T47D (cell line): Measurements from ENCODE around the gene LRRC75B.
A peak's percentile ranks its signal among the peaks of the same experiment; 100 is the strongest.
"Not testable (repeated sequence)": the region's sequence is repeated elsewhere in the genome, so short reads cannot be mapped to it uniquely, and the experiment has no call there.

Source experiments
- DNase-seq, 2 experiments: peaks; one replicate each; pipeline versions ENCODE4 v3.0.0 to v3.0.0-alpha.2; 2011 to 2012; ENCODE audit warnings: low read depth in 1 of 2, low spot score in 1 of 2
- JUND ChIP-seq: IDR thresholded peaks from 2 replicates; pipeline ENCODE4 v1.6.1; 2012; ENCODE audit warnings: low read depth
- in situ Hi-C: cut with HindIII; loops from 2 replicates; pipeline ENCODE4 v1.10.0; 2016; ENCODE audit warnings: low sequenced_read_pairs, low pct_unique_long_range_greater_than_20kb

LRRC75B gene, protein sequence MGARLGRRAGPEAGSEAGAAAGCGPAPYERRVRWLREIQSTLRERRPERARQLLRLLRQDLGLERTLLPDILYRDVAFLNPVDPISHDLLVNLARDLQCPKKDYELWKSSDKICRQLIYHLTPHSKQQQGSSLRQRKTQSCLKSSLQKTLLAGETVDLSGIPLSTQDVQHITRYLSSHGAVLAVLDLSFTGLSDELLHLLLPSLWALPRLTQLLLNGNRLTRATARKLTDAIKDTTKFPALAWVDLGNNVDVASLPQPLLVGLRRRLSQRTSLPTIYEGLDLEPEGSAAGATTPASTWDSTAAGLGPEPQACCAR

DNA sequence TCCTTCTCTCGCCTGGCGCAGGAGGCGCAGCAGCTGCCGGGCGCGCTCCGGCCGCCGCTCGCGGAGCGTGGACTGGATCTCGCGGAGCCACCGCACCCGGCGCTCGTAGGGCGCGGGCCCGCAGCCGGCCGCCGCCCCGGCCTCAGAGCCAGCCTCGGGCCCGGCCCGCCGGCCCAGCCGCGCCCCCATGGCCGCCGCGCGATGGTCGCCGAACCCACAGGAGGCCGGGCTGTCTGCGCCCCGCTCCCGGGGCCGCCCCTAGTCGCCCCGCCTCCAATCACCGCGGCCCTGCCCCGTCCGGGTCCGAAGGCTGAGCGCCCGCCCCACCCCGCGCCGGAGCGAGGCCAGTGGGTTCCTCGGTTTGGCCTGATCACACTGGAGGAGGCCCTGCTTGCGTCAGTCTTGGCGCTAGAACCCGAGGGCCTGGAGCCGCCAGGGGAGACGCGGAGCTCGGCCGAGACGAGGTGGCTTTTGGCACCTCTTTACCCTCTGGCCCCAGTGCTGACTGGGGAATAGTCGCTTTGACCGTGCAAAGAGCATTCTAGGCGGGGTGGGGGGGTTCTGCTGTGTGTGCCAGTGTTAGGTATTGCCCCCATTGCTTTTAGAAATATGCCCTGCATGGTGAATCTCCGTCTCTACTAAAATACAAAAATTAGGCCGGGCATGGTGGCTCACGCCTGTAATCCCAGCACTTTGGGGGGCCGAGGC is at the start of gene LRRC75B:
TSS of gene LRRC75B (minus strand) at position 223 of the 708 bp plus-strand sequence. CDS start at position 189, 34 bp downstream.
- peak; percentile 90 to 91 for DNase-seq
- TF ChIP-seq JUND, result no peak
- in situ Hi-C loops, result no loop called here

DNA sequence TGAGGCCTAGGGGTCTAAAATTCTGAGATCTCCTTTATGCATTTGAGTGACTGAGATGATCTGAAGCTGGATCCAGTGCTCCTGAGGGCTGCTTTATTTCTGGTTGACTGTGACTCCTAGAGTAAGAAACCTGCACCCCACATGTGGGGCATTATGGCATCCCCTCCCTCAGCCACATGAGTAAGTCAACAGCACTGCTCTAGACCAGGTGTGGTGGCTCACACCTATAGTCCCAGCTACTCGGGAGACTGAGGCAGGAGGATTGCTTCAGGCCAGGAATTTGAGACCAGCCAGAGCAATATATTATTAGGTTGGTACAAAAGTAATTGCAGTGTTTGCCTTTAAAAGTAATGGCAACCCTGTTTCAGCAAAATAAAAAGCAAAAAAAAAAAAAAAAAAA is 49.4 kb upstream of the LRRC75B start:
- in situ Hi-C loops, DNase-seq: not testable (repeated sequence)

DNA sequence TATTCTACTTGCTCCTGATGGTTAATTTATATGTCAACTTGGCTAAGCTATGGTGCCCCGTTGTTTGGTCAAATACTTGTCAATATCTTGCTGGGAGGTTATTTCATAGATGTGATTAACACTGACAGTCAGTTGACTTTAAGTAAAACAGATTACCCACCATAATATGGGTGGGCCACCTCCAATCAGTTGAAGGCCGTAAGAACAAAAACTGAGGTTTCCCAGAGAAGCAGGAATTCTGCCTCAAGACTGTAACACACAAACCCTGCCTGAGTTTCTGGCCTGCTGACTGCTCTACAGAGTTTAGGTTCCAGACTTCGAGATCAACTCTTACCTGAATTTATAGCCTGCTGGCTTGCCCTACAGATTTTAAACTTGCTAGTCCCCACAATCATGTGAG is 43.6 kb upstream of the LRRC75B start:
- in situ Hi-C loops, DNase-seq: not testable (repeated sequence)

DNA sequence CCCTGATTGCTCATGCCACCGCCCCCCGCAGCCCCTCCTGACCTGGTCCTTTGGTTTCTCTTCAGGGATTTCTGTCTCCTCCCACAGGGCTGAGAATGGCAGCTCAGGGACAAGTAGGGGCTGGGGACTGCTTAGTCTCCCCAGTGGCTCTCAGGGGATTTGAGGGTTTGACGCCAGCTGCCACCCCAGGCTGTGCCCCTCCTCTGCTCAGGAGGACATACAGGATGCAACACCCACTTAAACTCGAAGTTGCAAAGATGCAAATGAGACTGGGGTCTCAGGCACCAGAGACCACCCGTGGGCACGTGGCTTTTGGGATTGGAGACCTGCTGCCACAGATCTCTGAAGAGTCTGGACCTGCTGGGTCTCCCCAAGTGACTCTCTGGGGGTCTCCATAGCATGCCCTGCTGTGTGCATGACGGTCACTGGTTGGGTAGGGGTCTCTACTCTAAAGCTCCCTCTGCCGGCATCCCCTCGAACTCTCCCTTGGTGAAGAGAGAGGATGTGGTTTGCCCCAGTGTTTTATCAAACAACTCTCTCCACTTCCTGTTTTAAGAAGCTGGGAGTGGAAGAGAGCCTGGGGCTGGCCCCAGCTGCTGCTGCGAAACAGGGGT is 42.0 kb upstream of the LRRC75B start:
- in situ Hi-C loops, DNase-seq: not testable (repeated sequence)

DNA sequence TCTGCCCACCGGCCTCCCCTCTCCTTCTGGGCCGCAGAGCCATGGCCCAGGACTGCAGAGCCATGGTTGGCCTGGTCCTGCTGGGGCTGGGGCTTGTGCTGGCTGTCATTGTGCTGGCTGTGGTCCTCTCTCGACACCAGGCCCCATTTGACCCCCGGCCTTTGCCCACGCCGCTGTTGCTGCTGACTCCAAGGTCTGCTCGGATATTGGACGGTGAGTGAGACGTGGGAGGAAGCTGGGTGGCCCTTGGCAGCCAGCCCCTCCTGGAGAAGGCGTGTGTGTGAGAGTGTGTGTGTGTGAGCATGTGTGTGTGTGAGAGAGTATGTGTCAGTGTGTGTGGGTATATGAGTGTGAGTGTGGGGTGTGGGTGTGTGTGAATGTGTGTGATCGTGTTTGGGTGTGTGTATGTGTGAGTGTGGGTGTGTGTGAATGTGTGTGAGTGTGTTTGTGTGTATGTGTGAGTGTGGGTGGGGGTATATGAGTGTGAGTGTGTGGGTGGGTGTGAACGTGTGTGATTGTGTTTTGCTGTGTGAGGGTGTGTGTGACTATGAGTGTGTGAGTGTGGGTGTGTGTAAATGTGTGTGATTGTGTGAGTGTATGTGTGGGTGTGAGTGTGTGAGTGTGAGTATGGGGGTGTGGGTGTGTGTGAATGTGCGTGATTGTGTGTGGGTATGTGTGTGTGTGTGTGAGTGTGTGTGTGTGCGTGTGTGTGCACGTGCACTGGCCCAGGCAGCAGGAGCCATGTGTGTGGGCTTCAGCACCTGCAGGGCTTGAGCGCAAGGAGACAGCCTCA is 40.6 kb upstream of the LRRC75B start:
- DNase-seq, in situ Hi-C loops: not testable (repeated sequence)

DNA sequence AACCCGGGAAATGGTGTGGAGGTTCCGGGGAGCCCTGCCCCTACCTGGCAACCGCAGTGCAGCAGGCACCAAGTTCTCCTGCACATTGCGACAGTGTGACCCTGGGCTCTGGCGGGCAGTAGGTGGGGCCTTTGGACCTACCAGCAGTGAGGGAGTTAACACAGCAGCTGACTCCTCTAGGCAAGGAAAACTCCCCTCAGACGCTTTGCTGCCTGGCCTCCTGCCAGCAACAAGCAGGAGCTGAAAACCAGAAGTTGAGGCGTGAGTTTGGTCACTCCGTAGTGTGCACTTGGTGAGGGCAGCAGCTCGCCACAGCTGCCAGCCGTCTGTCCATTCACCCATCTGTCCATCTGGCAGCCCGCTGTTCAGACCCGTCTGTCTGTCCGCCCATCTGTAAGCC is 39.8 kb upstream of the LRRC75B start:
- in situ Hi-C loops, DNase-seq: not testable (repeated sequence)

DNA sequence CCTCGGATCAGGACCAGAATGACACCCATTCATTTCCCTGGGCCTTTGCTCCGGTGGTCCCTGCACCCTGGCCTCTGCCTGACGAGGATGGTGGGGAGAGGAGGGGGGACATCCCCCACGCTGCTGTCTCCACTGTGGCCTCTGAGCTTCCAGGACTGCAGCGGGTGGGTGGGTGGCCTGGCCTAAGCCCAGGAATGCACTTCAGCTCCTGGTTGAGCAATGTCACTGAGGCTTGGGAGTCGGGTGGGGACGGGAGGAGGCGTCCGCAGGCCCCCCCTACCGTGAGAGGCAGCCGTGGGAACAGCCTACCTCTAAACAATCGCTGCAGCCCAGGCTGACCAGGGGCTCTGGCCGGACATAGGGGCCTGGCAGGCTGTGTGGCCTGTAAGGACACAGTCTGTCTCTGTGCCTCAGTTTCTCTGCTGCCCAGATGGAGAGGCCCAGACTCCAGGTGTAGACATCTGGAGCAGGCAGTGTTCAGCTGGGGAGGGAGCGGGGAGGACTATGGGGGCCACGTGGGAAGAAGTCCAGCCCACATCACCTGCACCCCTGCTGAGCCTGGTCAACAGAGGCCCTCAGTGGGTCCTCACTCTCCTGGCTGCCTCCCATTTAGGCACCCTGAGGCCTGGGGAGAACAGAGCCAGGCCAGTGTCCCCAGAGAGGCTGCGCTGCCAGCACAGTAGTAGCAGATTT is 38.7 kb upstream of the LRRC75B start:
- in situ Hi-C loops, DNase-seq: not testable (repeated sequence)

DNA sequence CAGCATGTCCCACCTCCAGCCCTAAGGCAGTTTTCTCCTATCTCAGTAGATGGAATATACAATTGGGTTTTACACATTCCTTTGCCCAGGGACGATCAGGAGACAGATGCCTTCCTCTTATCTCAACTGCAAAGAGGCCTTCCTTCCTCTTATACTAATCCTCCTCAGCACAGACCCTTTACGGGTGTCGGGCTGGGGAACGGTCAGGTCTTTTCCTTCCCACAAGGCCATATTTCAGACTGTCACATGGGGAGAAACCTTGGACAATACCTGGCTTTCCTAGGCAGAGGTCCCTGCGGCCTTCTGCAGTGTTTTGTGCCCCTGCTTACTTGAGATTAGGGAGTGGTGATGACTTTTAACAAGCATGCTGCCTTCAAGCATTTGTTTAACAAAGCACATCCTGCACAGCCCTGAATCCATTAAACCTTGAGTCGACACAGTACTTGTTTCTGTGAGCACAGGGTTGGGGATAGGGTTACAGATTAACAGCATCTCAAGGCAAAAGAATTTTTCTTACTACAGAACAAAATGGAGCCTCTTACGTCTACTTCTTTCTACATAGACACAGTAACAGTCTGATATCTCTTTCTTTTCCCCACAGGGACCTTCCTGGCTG is 38.0 kb upstream of the LRRC75B start:
- in situ Hi-C loops, DNase-seq: not testable (repeated sequence)

DNA sequence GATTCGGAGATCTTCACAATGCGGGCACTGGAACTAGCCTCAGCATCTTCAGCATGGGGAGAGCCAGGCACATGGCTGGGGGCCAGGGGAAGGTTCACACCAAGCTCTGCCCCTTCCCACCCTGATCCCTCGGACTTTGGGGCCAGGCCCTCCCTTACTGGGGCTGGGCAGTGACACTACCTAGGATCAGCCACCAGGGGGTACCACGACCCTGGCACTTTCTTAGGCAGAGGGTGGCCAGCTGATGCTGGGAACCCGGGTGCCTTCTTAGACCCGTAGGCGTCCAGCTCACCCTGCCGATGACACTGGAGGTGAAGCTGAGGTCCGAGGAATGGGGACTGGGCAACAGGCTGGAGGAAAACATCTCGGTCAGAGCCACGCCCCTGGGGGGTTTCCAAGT is 36.2 kb upstream of the LRRC75B start:
- in situ Hi-C loops, DNase-seq: not testable (repeated sequence)

DNA sequence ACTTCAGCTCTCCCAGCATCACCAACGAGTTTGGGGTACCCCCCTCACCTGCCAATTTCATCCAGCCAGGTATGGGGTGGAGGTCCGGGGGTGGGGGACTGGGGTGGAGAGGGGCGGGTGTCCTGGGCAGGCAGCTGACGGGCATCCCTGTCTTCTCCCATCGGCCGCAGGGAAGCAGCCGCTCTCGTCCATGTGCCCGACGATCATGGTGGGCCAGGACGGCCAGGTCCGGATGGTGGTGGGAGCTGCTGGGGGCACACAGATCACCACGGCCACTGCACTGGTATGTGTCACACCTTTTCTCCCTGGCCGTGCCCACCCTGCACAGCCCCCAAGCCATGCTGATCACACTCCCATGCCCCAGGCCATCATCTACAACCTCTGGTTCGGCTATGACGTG is 35.0 kb upstream of the LRRC75B start:
- DNase-seq, in situ Hi-C loops: not testable (repeated sequence)

DNA sequence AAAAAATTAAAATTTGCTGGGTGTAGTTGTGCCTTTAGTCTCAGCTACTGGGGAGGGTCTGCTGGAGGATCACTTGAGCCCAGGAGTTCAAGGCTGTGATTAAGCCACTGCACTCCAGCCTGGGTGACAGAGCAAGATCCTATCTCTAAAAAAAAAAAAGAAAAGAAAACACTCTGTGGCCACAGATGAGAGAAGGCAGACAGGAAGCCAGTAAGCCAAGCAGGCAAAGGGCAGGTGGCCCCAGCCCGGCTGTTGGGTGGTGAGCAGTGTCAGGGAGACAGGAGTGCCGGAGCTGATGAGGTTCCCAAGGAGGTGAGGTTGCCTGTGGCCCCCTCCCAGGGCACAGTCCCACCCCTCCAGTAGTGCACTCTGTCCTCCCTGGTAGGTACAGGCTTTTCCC is 29.7 kb upstream of the LRRC75B start:
- in situ Hi-C loops, DNase-seq: not testable (repeated sequence)

DNA sequence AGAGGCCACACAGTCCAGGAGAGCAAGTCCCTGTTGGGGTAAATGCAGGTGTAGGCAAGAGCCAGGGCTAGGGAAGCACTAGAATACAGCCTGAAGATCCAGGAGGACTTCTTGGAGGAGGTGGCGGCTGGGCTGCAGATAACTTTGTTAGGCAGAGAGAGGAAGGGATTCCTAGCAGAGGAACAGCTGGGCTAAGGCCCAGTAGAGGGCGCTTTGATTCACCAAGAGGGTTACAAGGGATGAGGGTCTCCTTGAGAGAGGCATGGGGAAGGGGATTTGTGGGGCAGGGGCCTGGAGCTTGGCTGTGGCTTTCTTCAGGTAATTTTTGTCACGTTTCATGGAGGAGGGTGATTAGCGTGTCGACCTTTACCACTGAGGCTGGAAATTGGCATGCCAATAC is 28.4 kb upstream of the LRRC75B start:
- DNase-seq, in situ Hi-C loops: not testable (repeated sequence)

DNA sequence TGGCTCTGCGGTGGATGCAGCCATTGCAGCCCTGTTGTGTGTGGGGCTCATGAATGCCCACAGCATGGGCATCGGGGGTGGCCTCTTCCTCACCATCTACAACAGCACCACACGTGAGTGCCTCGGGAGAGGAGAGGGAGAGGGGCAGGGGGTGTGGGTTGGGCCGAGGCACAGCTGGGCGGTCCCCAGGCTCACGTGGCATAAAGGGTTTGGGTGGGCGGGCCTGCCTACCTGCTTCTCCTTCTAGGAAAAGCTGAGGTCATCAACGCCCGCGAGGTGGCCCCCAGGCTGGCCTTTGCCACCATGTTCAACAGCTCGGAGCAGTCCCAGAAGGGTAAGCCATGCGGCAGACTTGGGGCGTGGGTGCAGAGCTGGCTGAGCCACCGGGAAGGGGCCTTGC is 21.9 kb upstream of the LRRC75B start:
- in situ Hi-C loops, DNase-seq: not testable (repeated sequence)

DNA sequence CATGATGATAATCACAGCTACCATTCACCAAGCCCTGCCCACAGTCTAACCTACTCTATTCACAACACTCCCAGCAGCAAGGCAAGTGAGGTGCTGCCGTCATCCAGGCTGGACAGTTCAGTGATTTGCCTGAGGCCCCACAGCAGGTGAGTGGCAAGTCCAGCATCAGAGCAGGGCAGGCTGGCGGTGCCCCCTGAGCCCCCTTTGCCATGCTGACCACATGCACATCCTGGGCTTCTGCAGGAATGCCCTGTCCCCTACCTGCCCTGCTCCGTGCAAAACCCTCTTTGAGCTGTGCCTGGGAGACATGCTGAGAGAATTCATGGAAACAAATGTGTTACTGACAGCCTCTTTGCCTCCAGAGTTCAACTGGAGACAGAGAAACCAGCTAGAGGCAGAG is 17.0 kb upstream of the LRRC75B start:
- DNase-seq, in situ Hi-C loops: not testable (repeated sequence)

DNA sequence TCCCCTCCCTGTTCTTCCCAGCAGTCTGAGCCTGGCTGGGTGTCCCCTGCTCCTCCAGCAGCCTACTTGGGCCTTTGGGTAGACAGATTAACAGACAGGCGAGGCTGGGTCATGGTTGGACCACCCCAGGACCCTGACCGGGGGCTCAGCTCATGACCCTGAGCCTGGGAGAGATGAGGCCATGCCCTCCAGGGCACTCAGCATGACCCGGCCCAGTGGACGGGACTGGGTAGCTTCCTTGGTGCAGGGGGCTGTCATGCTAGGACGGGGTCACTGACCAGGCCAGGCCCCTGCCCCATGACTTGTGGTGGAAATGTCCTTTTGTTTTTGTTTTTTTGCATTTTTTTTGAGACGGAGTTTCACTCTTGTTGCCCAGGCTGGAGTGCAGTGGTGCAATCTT is 15.5 kb upstream of the LRRC75B start:
- in situ Hi-C loops, DNase-seq: not testable (repeated sequence)

DNA sequence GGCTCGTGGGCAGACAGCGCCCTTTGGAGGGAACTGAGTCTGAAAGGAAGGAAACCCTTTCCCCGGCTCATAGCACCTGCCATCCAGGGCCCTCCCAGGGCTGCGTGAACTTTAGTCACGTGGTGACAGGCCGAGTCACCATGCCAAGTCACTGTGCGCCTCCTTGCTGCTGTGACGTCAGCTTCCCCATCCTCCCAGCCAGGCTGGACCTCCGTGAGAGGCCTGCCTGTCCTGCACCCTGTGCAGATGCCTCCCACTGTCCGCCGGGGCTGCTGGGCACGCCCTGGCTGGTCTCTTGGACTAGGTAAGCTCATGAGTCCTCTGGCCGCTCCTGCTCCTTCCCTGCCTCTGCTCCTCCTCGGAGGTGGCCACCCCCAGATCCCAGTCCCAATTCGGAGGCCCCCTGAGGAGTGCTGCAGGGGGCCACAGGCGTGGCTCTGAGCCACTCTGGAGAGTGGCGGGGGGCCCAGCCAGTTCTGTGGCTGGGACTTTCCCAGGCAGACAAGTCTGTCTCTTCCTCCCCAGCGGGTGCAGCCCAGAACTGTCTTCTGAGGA is 14.6 kb upstream of the LRRC75B start:
- in situ Hi-C loops, DNase-seq: not testable (repeated sequence)

DNA sequence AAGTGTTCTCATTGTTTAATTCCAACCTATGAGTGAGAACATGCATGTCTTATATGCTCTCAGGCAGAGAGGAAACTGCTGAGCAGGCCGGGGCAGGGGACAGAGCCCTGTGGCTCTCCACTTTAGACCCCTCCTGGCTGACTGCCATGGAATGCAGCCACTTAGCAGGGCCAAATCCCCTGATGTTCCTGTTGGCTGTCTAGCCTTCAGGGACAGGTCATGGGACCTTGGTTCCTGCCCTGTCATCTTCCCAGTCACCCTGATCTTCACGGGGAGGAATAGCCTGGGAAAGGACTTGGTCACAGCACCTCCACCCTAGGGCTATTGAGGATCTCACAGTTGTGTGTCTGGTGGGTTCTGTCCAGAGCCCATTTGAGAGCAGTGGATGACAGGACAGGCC is 13.5 kb upstream of the LRRC75B start:
- DNase-seq, in situ Hi-C loops: not testable (repeated sequence)
